HUDEP-2 (cell line): ENCODE data around the gene LLCFC1.
A peak's percentile ranks its signal among the peaks of the same experiment; 100 is the strongest.
"Not testable (repeated sequence)": the region's sequence is repeated elsewhere in the genome, so short reads cannot be mapped to it uniquely, and the experiment has no call there.

Experiments
- DNase-seq, 76 experiments: peaks; one replicate each; lab custom pipeline; 2025; ENCODE audit not compliant: unreplicated experiment in 76 of 76; lab: John Stamatoyannopoulos, UW

Gene LLCFC1

DNA sequence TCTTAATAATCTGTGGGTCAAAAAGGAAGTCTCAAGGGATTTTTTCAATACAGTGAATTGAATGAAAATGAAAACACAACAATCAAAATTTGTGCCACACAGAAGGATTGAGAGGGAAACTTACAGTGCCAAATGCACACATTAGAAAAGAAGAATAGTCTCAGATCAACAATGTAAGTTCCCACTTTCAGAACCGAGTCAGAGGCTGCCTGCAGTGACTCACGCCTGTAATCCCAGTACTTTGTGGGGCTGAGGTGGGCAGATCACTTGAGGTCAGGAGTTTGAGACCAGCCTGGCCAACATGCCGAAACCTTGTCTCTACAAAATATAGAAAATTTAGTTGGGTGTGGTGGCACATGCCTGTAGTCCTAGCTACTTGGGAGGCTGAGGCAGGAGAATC lies 35.3 kb downstream of the LLCFC1 start:
- no peak for DNase-seq

DNA sequence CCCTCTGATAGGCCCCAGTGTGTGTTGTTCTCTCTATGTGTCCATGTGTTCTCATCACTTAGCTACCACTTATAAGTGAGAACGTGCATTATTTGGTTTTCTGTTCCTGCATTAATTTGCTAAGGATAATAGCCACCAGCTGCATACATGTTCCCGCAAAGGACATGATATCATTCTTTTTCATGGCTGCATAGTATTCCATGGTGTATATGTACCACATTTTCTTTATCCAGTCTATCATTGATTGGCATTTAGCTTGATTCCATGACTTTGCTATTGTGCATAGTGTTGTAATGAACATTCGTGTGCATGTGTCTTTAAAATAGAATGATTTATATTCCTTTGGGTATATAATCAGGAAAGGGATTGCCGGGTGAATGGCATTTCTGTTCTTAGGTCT lies 39.1 kb downstream of the LLCFC1 start:
- DNase-seq, result not testable (repeated sequence)

DNA sequence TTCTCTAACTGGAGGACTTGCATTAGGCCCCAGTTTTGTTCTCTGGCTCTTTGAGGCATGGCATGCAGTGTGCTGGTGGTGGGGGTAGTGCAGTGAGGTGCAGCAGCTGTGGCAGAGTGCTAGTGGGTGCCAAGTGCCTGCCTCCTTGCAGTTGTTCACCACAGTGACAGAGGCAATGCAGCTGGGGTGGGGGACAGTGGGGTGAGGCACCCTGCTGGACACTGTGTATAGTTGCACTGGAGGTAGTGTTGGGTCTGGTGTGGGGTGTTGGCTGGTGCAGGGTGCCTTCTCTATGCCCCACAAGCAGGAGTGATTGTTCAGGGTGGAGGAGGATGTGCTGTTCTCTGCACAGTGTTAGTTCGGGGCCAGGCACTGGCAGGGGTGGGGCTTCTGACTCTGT lies 44.5 kb downstream of the LLCFC1 start:
- DNase-seq, result peak in 10 of 76 experiments; percentile 1 to 38 (median 6)

DNA sequence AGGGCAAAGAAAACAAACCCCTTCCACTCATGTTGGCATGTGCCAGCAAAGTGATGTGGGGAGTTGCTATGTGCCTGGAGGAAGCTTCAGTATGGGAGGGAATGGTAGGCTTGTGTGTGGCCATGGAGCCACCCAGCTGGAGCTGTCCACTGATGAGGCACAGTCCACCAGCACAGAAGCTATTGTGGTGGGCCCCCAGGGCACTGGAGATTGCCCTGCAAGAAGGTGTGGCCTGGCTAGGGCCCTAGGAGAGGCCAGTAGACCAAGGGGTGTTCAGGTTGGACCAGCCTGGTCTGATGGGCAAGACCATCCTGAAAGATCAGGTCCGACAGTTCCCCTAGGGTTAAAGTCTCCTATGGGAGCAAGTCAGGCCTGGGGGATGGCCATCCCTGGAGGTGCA lies 45.0 kb downstream of the LLCFC1 start:
- no peak for DNase-seq
